ENCODE measurements around the gene ELMO1.

The ELMO1 gene

GRCh38 chr7:37282093-37282444 is 166.6 kb downstream of the ELMO1 start:
- FAIRE-seq (no peak), DNase-seq (ENCODE audit: insufficient read length, low spot score) (no peak)
- no peak for TF ChIP-seq CTCF (IDR thresholded peaks at IDR 0.05; ENCODE audit: insufficient read depth, missing control alignments)

GRCh38 chr7:37281368-37282092 is 167.1 kb downstream of the ELMO1 start:
- TF ChIP-seq CTCF (IDR thresholded peaks at IDR 0.05; ENCODE audit: insufficient read depth, missing control alignments) = no peak

GRCh38 chr7:37277513-37277912 is 171.2 kb downstream of the ELMO1 start:
- FAIRE-seq (no peak), DNase-seq (ENCODE audit: insufficient read length, low spot score) (no peak)

More at GRCh38 chr7:37281368-37282092, 167.1 kb downstream of the ELMO1 start:
- peak; percentile 56 for FAIRE-seq
- DNase-seq (ENCODE audit: insufficient read length, low spot score) = peak; percentile 25

GRCh38 chr7:37275078-37275710 is 173.5 kb downstream of the ELMO1 start:
- no peak for DNase-seq (ENCODE audit: insufficient read length, low spot score)
- no peak for FAIRE-seq
- no peak for TF ChIP-seq CTCF (IDR thresholded peaks at IDR 0.05; ENCODE audit: insufficient read depth, missing control alignments)

More at GRCh38 chr7:37277513-37277912, 171.2 kb downstream of the ELMO1 start:
- no peak for TF ChIP-seq CTCF (IDR thresholded peaks at IDR 0.05; ENCODE audit: insufficient read depth, missing control alignments)

GRCh38 chr7:37273891-37274290 is 174.8 kb downstream of the ELMO1 start:
- no peak for TF ChIP-seq CTCF (IDR thresholded peaks at IDR 0.05; ENCODE audit: insufficient read depth, missing control alignments)
- no peak for DNase-seq (ENCODE audit: insufficient read length, low spot score)
- no peak for FAIRE-seq

GRCh38 chr7:37269711-37270508 is 178.8 kb downstream of the ELMO1 start:
- no peak for TF ChIP-seq CTCF (IDR thresholded peaks at IDR 0.05; ENCODE audit: insufficient read depth, missing control alignments)
- DNase-seq (ENCODE audit: insufficient read length, low spot score) = no peak
- no peak for FAIRE-seq
